HG03575 (cell line): Measurements from ENCODE around the gene TBX19.

ENCODE experiments used
- ATAC-seq: cut with Tn5 transposase; IDR thresholded peaks from one replicate; pipeline ENCODE4 v1.9.1; 2021; ENCODE audit not compliant: unreplicated experiment, insufficient number of reproducible peaks, low FRiP score; ENCODE audit errors: extremely low read depth

Gene TBX19

DNA sequence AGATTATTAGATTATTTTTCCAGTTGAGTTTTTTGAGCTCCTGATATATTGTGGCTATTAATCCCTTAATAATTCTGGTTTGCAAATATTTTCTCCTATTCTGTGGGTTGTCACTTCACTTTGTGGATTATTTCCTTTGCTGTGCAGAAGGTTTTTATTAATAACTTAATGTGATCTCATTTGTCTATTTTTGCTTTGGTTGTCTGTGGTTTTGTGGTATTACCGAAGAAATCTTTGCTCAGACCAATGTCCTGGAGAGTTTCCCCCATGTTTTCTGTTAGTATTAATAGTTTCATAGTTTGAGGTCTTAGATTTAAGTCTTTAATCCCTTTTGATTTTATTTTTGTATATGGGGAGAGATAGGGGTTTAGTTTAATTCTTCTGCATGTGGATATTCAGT lies 7.1 kb upstream of the TBX19 start:
- no peak for ATAC-seq

DNA sequence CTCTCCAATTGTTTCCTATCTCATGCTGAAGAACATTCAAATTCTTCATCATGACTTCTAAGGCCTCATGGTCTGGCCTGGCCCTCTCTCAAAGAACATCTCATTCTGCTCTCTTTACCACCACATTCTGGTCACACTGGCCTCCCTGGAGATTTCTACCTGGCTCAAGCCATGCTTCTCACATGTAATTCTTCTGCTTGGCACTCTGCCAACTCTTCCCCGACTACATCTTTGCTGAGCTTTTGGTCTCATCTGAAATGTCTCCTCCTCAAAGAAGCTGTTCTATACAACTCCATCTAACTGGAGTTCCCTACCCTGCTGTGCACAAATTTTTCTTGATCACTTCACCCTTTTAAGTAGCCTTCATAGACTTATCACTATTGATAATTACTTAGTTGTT lies 1.4 kb upstream of the TBX19 start:
- ATAC-seq = no peak

- ATAC-seq = no peak
These were observed 1.1 kb downstream of the TBX19 start for GRCh38 chr1:168281603-168282325.

GRCh38 chr1:168285521-168285790 lies 4.8 kb downstream of the TBX19 start:
- ATAC-seq = no peak

GRCh38 chr1:168285971-168286927 lies 5.6 kb downstream of the TBX19 start:
- ATAC-seq = no peak

DNA sequence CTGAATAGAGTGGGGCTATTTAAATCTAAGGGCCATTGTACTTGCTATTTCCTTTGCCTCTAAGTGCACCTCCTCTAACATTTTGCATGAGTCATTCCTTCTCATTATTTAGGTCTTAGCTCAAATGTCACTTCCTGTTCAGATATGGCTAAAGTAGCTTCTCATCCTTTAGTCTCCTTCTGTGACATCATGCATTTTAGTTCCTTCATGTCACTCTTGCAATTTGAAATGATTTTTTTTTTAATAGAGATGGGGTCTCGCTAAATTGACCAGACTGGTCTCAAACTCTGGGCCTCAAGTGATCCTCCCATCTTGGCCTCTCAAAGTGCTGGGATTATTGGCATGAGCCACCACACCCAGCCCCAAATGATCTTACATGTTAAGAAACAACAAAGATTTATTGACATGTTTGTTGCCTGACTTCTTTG lies 6.6 kb downstream of the TBX19 start:
- ATAC-seq = no peak

DNA sequence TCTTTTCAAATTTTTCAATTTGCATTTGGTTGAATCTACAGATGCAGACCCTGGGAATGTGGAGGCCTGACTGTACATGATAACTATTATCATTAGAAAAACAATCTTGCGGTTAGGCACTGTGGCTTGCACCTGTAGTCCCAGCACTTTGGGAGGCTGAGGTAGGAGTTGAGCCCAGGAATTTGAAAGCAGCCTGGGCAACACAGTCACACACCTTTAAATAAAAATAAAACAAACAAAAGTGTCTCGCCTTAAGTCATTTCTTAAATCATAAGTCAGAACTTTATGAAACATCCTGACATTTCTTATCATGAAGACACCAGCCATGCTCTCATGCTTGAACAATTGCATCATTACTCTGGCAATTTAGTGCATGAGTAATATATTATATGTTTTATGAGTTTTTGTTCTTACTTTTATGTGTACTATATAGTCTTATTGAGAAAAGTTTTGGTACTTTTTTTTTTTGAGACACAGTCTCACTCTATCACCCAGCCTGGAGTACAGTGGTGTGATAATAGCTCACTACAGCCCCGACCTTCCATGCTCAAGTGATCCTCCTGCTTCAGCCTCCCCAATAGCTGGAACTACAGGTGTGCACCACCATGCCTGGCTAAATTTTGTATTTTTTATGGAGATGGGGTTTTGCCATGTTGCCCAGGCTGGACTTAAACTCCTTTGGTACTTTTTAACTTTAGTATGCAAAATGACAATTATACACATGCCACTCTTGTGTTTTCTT lies 7.8 kb downstream of the TBX19 start:
- no peak for ATAC-seq

GRCh38 chr1:168291222-168291837 lies 10.7 kb downstream of the TBX19 start:
- ATAC-seq = no peak

- no peak for ATAC-seq
These were observed 12.7 kb downstream of the TBX19 start for GRCh38 chr1:168293356-168293755.

DNA sequence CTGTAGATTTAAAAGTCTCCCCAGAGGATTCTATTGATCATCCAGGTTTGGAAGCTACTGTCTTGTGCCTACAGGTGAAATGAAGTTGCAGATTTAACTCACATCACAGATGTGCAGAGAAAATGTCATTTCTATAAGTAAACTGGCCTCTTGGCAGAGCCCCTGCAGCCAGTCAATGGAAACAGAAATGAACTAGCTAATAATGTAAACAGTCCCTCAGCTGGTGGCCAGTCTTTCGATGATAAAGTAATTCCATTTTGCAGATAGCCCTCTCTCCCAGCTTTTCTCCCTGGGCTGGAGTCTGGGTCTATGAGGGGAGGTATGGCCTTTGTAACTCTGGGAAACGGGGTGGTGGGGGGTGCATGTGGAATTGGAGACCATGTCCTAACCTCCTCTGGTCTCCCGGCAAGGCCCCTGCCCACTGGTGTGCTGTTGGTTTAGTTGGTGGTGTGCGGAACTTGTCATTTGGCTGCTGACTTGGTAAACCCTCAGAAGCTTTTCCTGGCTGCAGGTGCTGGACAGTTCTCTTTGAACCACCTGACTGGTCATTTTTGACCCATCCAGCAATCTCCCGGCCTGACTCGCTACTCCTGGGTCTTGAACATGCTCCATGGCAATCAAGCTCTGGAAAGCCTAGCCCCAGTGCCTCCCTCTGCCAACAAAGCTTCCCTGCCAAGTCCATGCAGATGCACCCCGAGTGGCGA lies 14.9 kb downstream of the TBX19 start:
- ATAC-seq = no peak

DNA sequence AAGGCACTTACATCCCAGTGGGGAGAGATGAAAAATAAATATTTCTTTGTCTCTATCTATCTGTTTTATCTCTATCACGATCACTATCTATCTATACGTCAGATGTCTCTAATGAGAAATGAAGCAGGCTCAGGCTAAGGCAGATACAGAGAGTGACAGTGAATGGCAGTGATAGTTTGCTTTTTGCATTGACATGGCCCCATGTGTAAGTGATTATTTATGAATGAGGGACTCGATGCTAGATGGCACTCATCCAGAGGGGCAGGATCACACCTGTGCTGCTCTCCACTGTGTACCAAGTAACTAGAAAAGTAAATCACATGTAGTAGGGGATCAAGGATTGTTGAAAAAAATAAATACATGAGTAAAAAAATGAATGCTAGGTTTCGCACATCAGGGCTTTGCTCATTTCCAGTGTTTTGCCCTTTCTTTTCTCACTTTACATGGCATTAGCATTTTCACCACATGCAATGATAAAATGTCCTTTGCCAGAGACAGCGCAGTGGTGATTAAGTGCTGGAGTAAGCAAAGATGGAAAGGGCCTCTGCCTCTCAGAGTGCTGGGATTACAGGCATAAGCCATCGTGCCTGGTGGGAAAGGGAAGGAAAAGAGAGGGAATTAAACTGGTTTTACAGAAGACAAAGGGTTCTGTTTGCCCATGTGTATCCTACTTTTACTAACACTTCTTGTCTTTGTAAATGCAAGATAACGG lies 16.5 kb downstream of the TBX19 start:
- no peak for ATAC-seq

GRCh38 chr1:168298446-168298845 lies 17.8 kb downstream of the TBX19 start:
- ATAC-seq = no peak

GRCh38 chr1:168300626-168301025 lies 19.9 kb downstream of the TBX19 start:
- no peak for ATAC-seq

- ATAC-seq = no peak
These were observed 21.1 kb downstream of the TBX19 start for GRCh38 chr1:168301664-168302320.

- no peak for ATAC-seq
These were observed 23.3 kb downstream of the TBX19 start for GRCh38 chr1:168303716-168304540.

- ATAC-seq = no peak
These were observed 24.2 kb downstream of the TBX19 start for GRCh38 chr1:168304865-168305264.
